HFFc6 (cell line): ENCODE measurements around the gene USP51. TPM values are rescaled to one million over a fixed set of nuclear protein-coding genes. Genes with fewer than 3 reads are reported as not detected.
"Not testable (repeated sequence)": the region's sequence is repeated elsewhere in the genome, so short reads cannot be mapped to it uniquely, and the experiment has no call there.

ENCODE experiments used
- DNase-seq: peaks from one replicate; pipeline ENCODE4 v3.0.0-alpha.2; 2018
- H3K27ac Mint-ChIP-seq: 2 replicates; pipeline ENCODE4 v1.8.0; 2020; ENCODE audit warnings: mild to moderate bottlenecking, mixed read lengths
- H3K27me3 Mint-ChIP-seq: 2 replicates; pipeline ENCODE4 v1.8.0; 2021; ENCODE audit warnings: mild to moderate bottlenecking, moderate library complexity, mixed read lengths; ENCODE audit not compliant: insufficient read depth
- H3K36me3 Mint-ChIP-seq: 2 replicates; pipeline ENCODE4 v1.8.0; 2021; ENCODE audit warnings: low read depth, mixed read lengths
- H3K4me1 Mint-ChIP-seq: 2 replicates; pipeline ENCODE4 v1.8.0; 2020; ENCODE audit warnings: low read depth, mixed read lengths
- H3K4me3 Mint-ChIP-seq: 2 replicates; pipeline ENCODE4 v1.8.0; 2020; ENCODE audit warnings: mild to moderate bottlenecking, moderate library complexity, mixed read lengths
- H3K9me3 Mint-ChIP-seq: 2 replicates; pipeline ENCODE4 v1.8.0; 2020; ENCODE audit warnings: mild to moderate bottlenecking, mixed read lengths
- long read RNA-seq: library from polyadenylated mRNA; unstranded; transcript quantifications from one replicate; pipeline ENCODE4 v2.0.0, GENCODE V29; 2019
- total RNA-seq, 6 experiments: library from RNA; stranded (reverse); fragmentation: NEBNext Ultra II Directional; extraction: Animal tissue kit (Norgen Biotek cat#: 25700); gene quantifications; 2 replicates in 1 of 6; 3 replicates in 5 of 6; pipeline ENCODE4 v1.2.3, GENCODE V29; 2021
- TF ChIP-seq, protein P1 (sequence below): fragments of 200-600 bp; sonication (generic); IDR thresholded peaks from 2 replicates; pipeline ENCODE4 v1.5.0; 2021; ENCODE audit warnings: antibody characterized with exemption, mild to moderate bottlenecking

The USP51 gene
- total RNA-seq: 1 to 10 TPM in 3 of 6 experiments, under 1 TPM in 3; 0.73 to 1.2 (median 1.0) TPM
- long read RNA-seq: 0 reads

DNA sequence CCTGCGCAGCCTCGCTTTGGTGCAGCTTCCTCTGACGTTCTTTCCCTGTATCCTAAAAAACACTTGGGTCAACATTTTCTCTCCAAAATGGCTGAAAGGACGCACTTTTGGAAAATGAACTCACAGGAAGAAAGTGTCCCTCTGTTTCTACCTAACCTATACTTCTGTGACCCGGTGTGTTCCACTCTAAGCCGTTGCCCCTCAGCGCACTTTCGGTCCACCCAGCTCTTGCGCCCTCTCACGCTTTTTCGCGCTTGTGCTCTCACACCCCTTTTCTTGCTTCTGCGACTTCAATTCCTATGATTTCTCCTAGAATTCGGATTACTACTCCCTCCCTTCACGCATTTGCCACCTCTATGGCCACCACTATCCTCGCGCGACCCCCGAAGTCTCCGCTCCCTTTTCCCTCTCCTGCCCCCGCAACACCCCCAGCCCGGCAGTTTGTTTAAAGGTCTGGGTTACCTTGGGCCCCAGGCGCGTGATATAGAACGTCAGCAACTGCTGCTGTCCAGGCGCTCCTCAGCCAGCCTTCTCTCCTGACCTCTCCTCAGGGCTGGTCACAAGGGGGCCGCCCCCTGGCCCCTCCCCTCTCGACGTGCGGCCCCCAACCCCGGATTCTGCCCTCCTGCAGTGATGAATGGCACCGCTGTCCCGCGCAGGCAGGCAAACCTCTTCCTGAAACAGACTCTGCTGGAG, at the start of gene USP51:
USP51 (minus strand) TSS at position 535 of the 696 bp plus-strand sequence. CDS start 909 bp downstream, outside the sequence.
- H3K4me3 Mint-ChIP-seq: peak within 1 kb of the TSS; percentile 93
- H3K9me3 Mint-ChIP-seq: no peaks in the 10 kb centered on the region
- H3K27me3 Mint-ChIP-seq: no peaks in the 10 kb centered on the region
- peak within 1 kb of the TSS; percentile 94 for H3K27ac Mint-ChIP-seq
- H3K36me3 Mint-ChIP-seq: no peaks in the 10 kb centered on the region
- no peak for DNase-seq
- peaks cover 5% of the 10 kb centered on the region; the same call in 1 of the 2 replicates for H3K4me1 Mint-ChIP-seq
- TF ChIP-seq, protein P1, sequence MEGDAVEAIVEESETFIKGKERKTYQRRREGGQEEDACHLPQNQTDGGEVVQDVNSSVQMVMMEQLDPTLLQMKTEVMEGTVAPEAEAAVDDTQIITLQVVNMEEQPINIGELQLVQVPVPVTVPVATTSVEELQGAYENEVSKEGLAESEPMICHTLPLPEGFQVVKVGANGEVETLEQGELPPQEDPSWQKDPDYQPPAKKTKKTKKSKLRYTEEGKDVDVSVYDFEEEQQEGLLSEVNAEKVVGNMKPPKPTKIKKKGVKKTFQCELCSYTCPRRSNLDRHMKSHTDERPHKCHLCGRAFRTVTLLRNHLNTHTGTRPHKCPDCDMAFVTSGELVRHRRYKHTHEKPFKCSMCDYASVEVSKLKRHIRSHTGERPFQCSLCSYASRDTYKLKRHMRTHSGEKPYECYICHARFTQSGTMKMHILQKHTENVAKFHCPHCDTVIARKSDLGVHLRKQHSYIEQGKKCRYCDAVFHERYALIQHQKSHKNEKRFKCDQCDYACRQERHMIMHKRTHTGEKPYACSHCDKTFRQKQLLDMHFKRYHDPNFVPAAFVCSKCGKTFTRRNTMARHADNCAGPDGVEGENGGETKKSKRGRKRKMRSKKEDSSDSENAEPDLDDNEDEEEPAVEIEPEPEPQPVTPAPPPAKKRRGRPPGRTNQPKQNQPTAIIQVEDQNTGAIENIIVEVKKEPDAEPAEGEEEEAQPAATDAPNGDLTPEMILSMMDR: peak; percentile 38

DNA sequence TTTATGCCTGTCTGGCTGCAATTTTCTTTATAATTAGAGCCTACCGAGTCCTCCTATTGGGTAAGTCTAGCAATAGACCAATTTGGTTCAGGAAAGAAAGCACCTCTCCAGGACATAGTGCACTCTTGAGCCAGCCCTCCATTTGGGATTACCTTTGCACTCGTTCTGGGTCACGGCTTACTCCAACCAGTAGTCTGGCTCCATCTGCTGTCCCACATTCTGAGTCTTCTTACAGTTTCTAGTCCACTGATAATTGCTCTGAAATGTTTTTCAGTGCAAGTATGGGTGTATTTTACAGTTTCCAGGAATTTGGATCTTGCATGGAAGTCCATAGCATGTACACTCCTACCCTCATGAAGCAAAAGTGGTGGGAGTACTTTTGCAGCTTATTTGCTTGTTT, 34.8 kb upstream of the USP51 start:
- Mint-ChIP-seq H3K9me3 (no peaks in the 10 kb centered on the region), H3K4me1 (no peaks in the 10 kb centered on the region), H3K27ac (no peak overlapping the region), H3K27me3 (peaks cover 3% of the 10 kb centered on the region; the same call in 1 of the 2 replicates), H3K4me3 (no peak overlapping the region), H3K36me3 (no peaks in the 10 kb centered on the region)
- no peak for DNase-seq
- TF ChIP-seq, protein P1: no peak

DNA sequence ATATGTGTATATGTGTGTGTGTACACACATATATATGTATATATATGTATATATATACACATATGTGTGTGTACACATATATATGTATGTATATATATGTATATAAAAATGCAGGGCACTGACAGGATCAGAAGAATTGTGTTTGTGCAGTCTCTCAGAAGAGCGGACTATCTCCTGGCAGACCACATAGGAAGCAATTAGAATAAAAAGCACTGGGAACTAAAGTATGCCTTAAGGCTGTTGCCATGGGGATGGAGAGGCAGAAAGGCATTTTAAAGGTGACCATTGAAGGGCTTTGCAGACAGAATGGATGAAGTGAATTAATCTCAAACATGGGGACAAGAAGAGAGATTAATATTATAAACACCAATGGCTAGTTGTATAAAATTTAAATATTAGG, 33.7 kb upstream of the USP51 start:
- no peaks in the 10 kb centered on the region for H3K4me1 Mint-ChIP-seq
- DNase-seq: no peak
- no peak overlapping the region for H3K27ac Mint-ChIP-seq
- H3K27me3 Mint-ChIP-seq: peaks cover 3% of the 10 kb centered on the region; the same call in 1 of the 2 replicates
- TF ChIP-seq, protein P1: no peak
- H3K36me3 Mint-ChIP-seq: no peaks in the 10 kb centered on the region
- no peak overlapping the region for H3K4me3 Mint-ChIP-seq
- H3K9me3 Mint-ChIP-seq: no peaks in the 10 kb centered on the region

DNA sequence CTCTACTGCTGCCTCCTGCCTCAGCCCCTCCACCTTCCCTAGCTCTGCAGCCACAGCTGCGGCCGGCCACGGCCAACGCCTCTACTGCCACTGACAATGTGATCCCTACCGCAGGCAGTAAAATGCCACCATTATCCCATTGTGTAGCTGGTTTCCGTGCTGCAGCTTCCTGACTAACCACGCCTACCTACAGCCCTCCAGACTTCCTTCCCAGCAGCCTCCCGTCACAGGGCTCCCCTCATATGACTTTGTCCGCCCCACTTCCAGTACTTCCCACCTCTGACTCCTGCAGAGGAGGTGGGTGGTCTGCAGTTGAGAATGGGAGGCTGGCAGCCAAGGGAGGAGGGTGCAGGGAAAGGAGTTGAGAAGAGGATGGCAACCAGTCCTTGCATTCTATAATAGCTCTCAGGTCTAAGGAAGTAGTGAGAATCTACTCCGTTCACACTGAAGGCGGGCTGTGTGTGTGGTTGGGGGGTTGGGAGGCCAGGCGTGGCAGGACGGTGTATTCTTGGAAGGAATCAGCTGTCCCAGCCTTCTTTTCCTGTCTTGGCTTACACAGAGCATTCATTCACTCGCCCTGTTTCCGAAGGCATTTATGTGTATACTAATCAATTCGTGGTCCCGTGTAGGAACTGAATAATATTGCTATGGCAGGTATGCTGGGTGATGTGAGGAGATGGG, 33.1 kb upstream of the USP51 start:
- Mint-ChIP-seq H3K27me3 (peaks cover 3% of the 10 kb centered on the region; the same call in 1 of the 2 replicates), H3K36me3 (no peaks in the 10 kb centered on the region), H3K4me1 (no peaks in the 10 kb centered on the region), H3K27ac (no peak overlapping the region), H3K4me3 (no peak overlapping the region), H3K9me3 (no peaks in the 10 kb centered on the region)
- TF ChIP-seq, protein P1: no peak
- DNase-seq: no peak

DNA sequence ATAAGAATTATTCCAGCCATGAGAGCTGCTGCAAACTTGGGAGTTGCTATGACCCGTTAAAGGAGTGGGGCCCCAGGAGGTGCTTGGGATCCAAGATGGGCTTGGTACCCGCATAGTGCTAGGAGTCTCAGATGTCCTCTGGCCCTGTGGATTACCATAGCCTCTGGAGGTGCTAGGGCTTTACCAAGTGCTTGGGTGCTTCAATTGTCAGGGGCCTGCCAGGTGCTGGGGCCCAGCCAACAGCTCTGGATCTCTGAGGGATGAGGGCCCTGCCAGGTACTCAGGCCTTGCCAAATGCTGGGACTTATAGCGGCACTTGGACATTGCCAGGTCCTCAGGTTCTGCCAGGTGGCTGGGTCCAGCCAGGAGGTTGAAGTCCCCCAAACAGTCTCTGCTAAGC, 32.0 kb upstream of the USP51 start:
- DNase-seq: no peak
- Mint-ChIP-seq H3K9me3 (no peaks in the 10 kb centered on the region), H3K27me3 (peaks cover 3% of the 10 kb centered on the region; the same call in 1 of the 2 replicates), H3K36me3 (no peaks in the 10 kb centered on the region), H3K4me3 (no peak overlapping the region), H3K4me1 (no peaks in the 10 kb centered on the region), H3K27ac (no peak overlapping the region)
- TF ChIP-seq, protein P1: no peak

DNA sequence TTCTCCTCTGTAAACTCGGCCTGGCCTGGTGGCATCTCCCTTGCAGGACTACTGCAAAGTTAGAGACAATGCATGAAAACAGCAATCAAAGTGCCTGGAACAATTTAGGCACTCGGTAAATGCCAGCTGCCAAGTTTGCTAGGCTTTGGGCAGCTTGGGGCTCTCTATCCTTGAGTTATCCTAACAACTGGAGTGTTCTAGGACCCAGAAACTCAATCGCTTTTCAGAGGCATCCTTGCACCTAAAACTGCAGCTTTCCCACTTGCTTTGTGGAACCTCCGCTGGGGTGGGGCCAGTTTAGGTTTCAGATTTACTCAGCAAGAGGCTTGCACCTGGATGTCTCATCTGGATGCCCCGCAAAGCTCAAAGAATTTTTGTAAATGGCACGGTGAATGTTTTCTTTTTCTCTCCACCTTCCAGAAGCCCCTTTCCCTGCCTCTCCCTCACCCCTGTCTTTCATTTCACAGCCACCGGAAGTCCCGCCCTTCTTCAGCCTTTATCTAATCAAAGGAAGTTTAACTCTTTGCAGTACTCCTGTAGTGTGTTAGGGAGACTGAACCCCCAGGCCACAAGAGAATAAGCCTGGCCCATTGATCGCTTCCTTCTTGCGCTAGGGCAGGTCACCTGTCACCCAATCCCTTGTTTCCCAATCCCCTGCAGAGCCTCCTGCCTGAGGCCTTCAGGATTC, 27.3 kb upstream of the USP51 start:
- not testable (repeated sequence) for DNase-seq, H3K27me3 Mint-ChIP-seq, H3K4me1 Mint-ChIP-seq, H3K9me3 Mint-ChIP-seq, H3K4me3 Mint-ChIP-seq, H3K27ac Mint-ChIP-seq, H3K36me3 Mint-ChIP-seq

DNA sequence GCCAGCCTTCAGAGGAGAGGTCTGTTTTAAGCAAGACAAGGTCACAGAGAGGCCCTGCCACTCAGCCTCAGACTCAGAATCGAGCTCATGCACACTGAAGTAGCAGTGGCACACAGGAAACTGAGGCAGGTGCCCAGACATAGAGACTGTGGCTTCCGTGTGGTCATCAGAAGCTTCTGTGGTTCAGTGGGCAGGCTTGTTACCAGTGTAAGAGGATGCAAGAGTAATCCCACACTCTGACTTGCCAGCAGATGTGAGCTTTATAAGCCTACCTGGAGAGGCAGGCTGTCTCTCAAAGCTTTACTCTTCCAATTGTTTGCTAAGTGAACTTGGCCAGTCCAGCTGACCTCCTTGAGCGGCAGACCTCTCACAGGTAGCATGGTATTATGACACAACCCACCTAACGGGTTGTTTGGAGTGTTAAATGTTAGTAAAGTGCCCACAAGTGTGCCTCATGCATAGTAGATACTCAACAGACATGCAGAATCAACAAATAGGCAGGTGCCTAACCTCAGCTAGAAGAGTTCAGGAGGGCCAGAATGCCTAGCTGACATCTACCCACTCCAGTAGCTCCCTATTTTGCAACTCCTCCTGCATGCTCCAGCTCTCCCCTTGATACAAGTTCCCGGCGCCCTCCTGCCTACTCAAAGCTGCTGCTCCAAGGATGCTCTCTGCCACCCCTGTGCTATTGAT, 23.5 kb upstream of the USP51 start:
- DNase-seq, H3K9me3 Mint-ChIP-seq, H3K27me3 Mint-ChIP-seq, H3K27ac Mint-ChIP-seq, H3K4me1 Mint-ChIP-seq, H3K36me3 Mint-ChIP-seq, H3K4me3 Mint-ChIP-seq: not testable (repeated sequence)
